KMS-11 (cell line): ENCODE results near the gene PRDX2.

Experiments used
- H2AFZ ChIP-seq: fragments of 200-600 bp; sonication (generic); 2 replicates; pipeline ENCODE4 v1.6.1; 2016; ENCODE audit warnings: antibody characterized with exemption, mixed run types, low read depth
- H3K27ac ChIP-seq: fragments of 200-600 bp; sonication (generic); 2 replicates; pipeline ENCODE4 v1.6.1; 2016; ENCODE audit warnings: mild to moderate bottlenecking, mixed run types
- H3K27me3 ChIP-seq: fragments of 200-600 bp; sonication (generic); 2 replicates; pipeline ENCODE4 v1.6.1; 2017; ENCODE audit warnings: mild to moderate bottlenecking, low read depth, mixed run types, moderate library complexity; ENCODE audit not compliant: insufficient read depth
- H3K36me3 ChIP-seq: fragments of 200-600 bp; sonication (generic); 2 replicates; pipeline ENCODE4 v1.6.1; 2017; ENCODE audit warnings: mild to moderate bottlenecking, mixed run types; ENCODE audit not compliant: insufficient read depth
- H3K4me1 ChIP-seq: fragments of 200-600 bp; sonication (generic); 2 replicates; pipeline ENCODE4 v1.6.1; 2016; ENCODE audit warnings: mild to moderate bottlenecking, low read depth, mixed run types; ENCODE audit not compliant: poor library complexity, severe bottlenecking
- H3K4me2 ChIP-seq: fragments of 200-600 bp; sonication (generic); 2 replicates; pipeline ENCODE4 v1.7.0; 2016; ENCODE audit warnings: mild to moderate bottlenecking, mixed run types
- H3K4me3 ChIP-seq: fragments of 200-600 bp; sonication (generic); IDR thresholded peaks from 2 replicates; pipeline ENCODE4 v1.6.1; 2017; ENCODE audit warnings: low read depth, low read length, mixed read lengths; ENCODE audit not compliant: insufficient read depth
- H3K79me2 ChIP-seq: fragments of 200-600 bp; sonication (generic); 2 replicates; pipeline ENCODE4 v1.6.1; 2016; ENCODE audit warnings: low read depth, mixed run types; ENCODE audit not compliant: insufficient read depth
- H3K9ac ChIP-seq: fragments of 200-600 bp; sonication (generic); 2 replicates; pipeline ENCODE4 v1.6.1; 2016; ENCODE audit warnings: mild to moderate bottlenecking, mixed run types
- H4K20me1 ChIP-seq: fragments of 200-600 bp; sonication (generic); 2 replicates; pipeline ENCODE4 v1.6.1; 2016; ENCODE audit warnings: mild to moderate bottlenecking, mixed run types; ENCODE audit not compliant: insufficient read depth
- TF ChIP-seq, protein P1 (sequence below): fragments of 200-600 bp; sonication (generic); conservative IDR thresholded peaks from 2 replicates; pipeline ENCODE4 v1.6.1; 2017; ENCODE audit warnings: low read depth, mild to moderate bottlenecking, antibody characterized with exemption, low read length, moderate library complexity, mixed read lengths

Gene PRDX2

DNA sequence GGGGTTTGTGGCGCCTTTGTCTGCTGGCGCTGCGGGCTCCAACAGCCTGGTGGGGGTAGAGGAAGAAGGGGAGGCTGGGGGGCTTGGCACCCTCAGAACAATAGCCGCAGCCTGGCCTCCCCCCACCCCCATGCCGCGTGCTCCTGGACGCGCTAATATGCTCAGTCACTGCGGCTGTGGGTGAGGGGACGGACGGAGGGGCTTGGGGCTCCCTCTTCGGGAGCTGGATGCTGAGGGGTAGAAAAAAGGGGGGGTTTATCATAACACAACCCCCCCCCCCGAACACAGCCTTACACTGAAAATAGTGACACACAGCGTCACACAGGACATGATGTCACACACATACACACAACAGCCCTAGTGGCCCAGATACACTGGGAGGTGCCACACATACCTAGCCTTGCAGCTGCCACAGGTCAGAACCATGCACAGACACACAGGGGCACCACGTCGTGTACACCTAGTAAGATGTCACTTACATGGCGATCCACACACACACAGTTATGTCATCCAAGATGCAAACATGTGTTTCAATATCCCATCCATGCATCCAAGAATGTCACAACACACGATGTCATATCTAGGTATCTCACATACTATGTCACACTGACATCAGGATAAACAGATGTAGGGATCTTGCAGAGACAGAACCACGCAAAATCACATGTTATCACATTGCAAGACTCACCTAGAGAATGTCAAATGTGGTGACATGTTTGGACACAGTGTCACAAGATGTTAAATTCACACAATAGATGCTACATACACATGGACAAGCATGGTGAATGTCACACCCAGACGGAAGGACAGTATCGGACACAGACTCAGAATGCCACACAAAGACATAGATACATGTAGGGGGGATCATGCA lies 37.5 kb upstream of the PRDX2 start:
- Histone ChIP-seq H2AFZ (peak overlapping the region; percentile 76), H3K27ac (no peak overlapping the region), H3K4me3 (no peak overlapping the region), H3K9ac (peak overlapping the region; percentile 61), H3K27me3 (peaks cover 36% of the 10 kb centered on the region), H3K79me2 (no peaks in the 10 kb centered on the region), H3K4me1 (peaks cover 5% of the 10 kb centered on the region), H4K20me1 (no peaks in the 10 kb centered on the region), H3K36me3 (no peaks in the 10 kb centered on the region), H3K4me2 (peak overlapping the region; percentile 89)
- TF ChIP-seq, protein P1, sequence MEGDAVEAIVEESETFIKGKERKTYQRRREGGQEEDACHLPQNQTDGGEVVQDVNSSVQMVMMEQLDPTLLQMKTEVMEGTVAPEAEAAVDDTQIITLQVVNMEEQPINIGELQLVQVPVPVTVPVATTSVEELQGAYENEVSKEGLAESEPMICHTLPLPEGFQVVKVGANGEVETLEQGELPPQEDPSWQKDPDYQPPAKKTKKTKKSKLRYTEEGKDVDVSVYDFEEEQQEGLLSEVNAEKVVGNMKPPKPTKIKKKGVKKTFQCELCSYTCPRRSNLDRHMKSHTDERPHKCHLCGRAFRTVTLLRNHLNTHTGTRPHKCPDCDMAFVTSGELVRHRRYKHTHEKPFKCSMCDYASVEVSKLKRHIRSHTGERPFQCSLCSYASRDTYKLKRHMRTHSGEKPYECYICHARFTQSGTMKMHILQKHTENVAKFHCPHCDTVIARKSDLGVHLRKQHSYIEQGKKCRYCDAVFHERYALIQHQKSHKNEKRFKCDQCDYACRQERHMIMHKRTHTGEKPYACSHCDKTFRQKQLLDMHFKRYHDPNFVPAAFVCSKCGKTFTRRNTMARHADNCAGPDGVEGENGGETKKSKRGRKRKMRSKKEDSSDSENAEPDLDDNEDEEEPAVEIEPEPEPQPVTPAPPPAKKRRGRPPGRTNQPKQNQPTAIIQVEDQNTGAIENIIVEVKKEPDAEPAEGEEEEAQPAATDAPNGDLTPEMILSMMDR: no peak

DNA sequence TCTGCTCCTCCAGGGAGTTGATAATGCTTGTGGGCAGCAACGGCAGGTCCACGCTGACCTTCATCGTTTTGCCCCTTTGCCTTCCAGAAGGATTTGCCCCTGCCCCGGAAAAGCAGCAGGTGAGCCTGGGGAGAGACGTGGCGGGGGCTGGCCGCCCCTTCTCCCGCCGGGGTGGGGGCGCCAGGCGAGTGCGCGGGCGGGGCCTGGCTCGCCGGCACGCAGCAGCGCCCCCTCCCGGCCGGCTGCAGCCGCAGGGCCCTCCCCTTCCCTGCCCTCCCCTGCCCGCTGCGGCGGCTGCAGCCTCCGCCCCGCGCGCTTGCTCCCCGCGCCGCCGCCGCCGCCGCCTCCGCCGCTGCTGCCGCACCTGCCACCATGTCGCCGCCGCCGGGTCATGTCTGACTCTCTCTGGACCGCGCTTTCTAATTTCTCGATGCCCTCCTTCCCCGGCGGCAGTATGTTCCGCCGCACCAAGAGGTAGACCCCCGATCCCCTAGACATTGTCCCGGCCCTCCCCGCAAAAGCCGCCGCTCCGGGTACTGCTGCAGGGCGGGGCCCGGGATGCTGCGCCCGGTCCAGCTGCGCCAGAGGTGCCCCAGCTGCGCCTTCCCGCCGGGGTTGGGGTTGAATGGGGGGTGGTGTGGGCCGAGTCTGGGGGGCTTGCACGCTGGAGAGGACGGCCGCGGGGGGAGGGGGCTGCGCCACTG lies 36.7 kb upstream of the PRDX2 start, which contains the start of gene MAST1:
Gene MAST1, plus strand, starts transcription at position 334 of the 704 bp plus-strand sequence. Its CDS starts 58 bp downstream, at position 392.
- H3K9ac ChIP-seq: peak within 1 kb of the TSS; percentile 61
- H3K36me3 ChIP-seq: no peaks in the 10 kb centered on the region
- H3K27ac ChIP-seq: no peak within 1 kb of the TSS
- H4K20me1 ChIP-seq: no peaks in the 10 kb centered on the region
- H2AFZ ChIP-seq: peak within 1 kb of the TSS; percentile 76
- no peaks in the 10 kb centered on the region for H3K79me2 ChIP-seq
- H3K4me1 ChIP-seq: peaks cover 6% of the 10 kb centered on the region
- peak within 1 kb of the TSS; percentile 89 for H3K4me2 ChIP-seq
- H3K27me3 ChIP-seq: peaks cover 40% of the 10 kb centered on the region
- TF ChIP-seq, protein P1: peak; percentile 46
- no peak within 1 kb of the TSS for H3K4me3 ChIP-seq

DNA sequence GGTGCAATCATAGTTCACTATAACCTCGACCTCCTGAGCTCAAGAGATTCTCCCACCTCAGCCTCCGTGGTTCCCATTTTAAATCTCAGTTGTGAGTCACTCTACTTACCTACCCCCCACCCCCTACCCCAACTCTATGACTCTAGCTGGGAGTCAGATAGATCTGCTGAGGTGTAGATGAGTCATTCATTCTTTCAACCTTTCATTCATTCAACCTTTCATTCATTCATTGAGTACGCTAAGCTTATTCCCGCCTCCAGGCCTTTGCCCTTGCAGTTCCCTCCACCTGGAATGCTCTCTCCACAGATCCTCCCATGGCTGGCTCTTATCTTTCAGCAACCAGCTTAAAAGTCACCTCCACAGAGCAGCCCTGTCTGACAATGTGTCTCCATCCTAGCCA lies 35.6 kb upstream of the PRDX2 start:
- H3K27me3 ChIP-seq: peaks cover 44% of the 10 kb centered on the region

DNA sequence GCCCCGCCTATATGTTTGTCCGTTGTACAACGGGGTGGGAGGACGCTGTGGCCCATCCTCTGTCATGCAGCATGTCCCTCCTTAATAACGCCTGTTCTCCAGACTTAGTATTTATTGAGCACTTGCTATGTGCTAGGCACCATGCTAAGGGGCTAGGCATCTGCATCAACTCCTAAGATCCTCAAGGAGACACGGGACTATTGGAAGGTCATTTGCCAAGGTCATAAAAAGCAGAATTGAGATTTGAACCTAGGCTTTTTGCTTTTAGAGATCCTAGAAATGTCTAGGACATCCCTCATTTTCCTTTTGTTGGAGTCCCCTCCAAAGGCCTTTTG lies 34.9 kb upstream of the PRDX2 start:
- no peaks in the 10 kb centered on the region for H3K36me3 ChIP-seq
- no peak overlapping the region for H3K27ac ChIP-seq
- H3K4me3 ChIP-seq: no peak overlapping the region
- no peak overlapping the region for H3K4me2 ChIP-seq
- H2AFZ ChIP-seq: no peak overlapping the region
- H3K4me1 ChIP-seq: peaks cover 15% of the 10 kb centered on the region
- H3K27me3 ChIP-seq: peaks cover 44% of the 10 kb centered on the region
- H3K79me2 ChIP-seq: no peaks in the 10 kb centered on the region
- TF ChIP-seq, protein P1: no peak
- no peak overlapping the region for H3K9ac ChIP-seq
- H4K20me1 ChIP-seq: no peaks in the 10 kb centered on the region

More for the DNA sequence above, 35.6 kb upstream of the PRDX2 start:
- Histone ChIP-seq H3K4me3 (no peak overlapping the region), H2AFZ (no peak overlapping the region), H3K36me3 (no peaks in the 10 kb centered on the region), H4K20me1 (no peaks in the 10 kb centered on the region), H3K79me2 (no peaks in the 10 kb centered on the region), H3K27ac (no peak overlapping the region), H3K4me2 (no peak overlapping the region), H3K4me1 (peaks cover 15% of the 10 kb centered on the region), H3K9ac (no peak overlapping the region)
- TF ChIP-seq, protein P1: no peak
